Mucosa of rectum (tissue), 2 donors: ENCODE results near the gene TBL1XR1.
A peak's percentile ranks its signal among the peaks of the same experiment; 100 is the strongest.

Experiments used
- H3K27ac ChIP-seq, 2 donors: one replicate each; pipeline ENCODE4 v1.7.0; 2013; ENCODE audit warnings: inconsistent platforms in 2 of 2, low read depth in 2 of 2, low read length in 2 of 2
- H3K27me3 ChIP-seq, 2 donors: one replicate each; pipeline ENCODE4 v1.7.0; 2013; ENCODE audit warnings: low read length in 2 of 2; ENCODE audit not compliant: control insufficient read depth in 2 of 2, insufficient read depth in 2 of 2
- H3K36me3 ChIP-seq, 2 donors: one replicate each; pipeline ENCODE4 v1.7.0; 2013; ENCODE audit warnings: low read length in 2 of 2; ENCODE audit not compliant: control insufficient read depth in 2 of 2, insufficient read depth in 2 of 2
- H3K4me1 ChIP-seq, 2 donors: one replicate each; pipeline ENCODE4 v1.7.0; 2013; ENCODE audit warnings: low read length in 2 of 2, mild to moderate bottlenecking in 1 of 2; ENCODE audit not compliant: control insufficient read depth in 2 of 2, insufficient read depth in 2 of 2
- H3K4me3 ChIP-seq, 2 donors: one replicate each; pipeline ENCODE4 v1.7.0; 2013; ENCODE audit warnings: low read length in 2 of 2
- H3K9ac ChIP-seq, 2 donors: one replicate each; pipeline ENCODE4 v1.7.0; 2013; ENCODE audit warnings: low read length in 2 of 2, low read depth in 1 of 2, mild to moderate bottlenecking in 1 of 2
- H3K9me3 ChIP-seq, 2 donors: one replicate each; pipeline ENCODE4 v1.7.0; 2013; ENCODE audit warnings: low read length in 2 of 2; ENCODE audit not compliant: control insufficient read depth in 2 of 2
- donor health status: healthy.
- donor health status: Normal muscosa, but diverticular disease.

Gene TBL1XR1

GRCh38 chr3:177228601-177229190 is 31.4 kb upstream of the TBL1XR1 start:
- H3K36me3 ChIP-seq, result no peaks in the 10 kb centered on the region
- no peak overlapping the region for H3K9ac ChIP-seq
- peaks cover 0 to 3% of the 10 kb centered on the region in 2 donors for H3K4me1 ChIP-seq
- H3K27ac ChIP-seq, result no peak overlapping the region
- no peaks in the 10 kb centered on the region for H3K9me3 ChIP-seq
- H3K4me3 ChIP-seq, result no peak overlapping the region
- no peaks in the 10 kb centered on the region for H3K27me3 ChIP-seq

- Histone ChIP-seq H3K36me3 (no peaks in the 10 kb centered on the region), H3K27ac (peak overlapping the region in 1 of 2 donors; percentile 38), H3K27me3 (no peaks in the 10 kb centered on the region), H3K4me1 (peaks cover 0 to 3% of the 10 kb centered on the region in 2 donors), H3K9ac (no peak overlapping the region), H3K4me3 (no peak overlapping the region), H3K9me3 (no peaks in the 10 kb centered on the region)
Measured at GRCh38 chr3:177224414-177224813, 27.1 kb upstream of the TBL1XR1 start.

GRCh38 chr3:177221744-177222143 is 24.5 kb upstream of the TBL1XR1 start:
- no peak overlapping the region for H3K4me3 ChIP-seq
- no peak overlapping the region for H3K9ac ChIP-seq
- no peaks in the 10 kb centered on the region for H3K9me3 ChIP-seq
- H3K27me3 ChIP-seq, result no peaks in the 10 kb centered on the region
- peaks cover 0 to 3% of the 10 kb centered on the region in 2 donors for H3K4me1 ChIP-seq
- no peaks in the 10 kb centered on the region for H3K36me3 ChIP-seq
- H3K27ac ChIP-seq, result no peak overlapping the region

DNA sequence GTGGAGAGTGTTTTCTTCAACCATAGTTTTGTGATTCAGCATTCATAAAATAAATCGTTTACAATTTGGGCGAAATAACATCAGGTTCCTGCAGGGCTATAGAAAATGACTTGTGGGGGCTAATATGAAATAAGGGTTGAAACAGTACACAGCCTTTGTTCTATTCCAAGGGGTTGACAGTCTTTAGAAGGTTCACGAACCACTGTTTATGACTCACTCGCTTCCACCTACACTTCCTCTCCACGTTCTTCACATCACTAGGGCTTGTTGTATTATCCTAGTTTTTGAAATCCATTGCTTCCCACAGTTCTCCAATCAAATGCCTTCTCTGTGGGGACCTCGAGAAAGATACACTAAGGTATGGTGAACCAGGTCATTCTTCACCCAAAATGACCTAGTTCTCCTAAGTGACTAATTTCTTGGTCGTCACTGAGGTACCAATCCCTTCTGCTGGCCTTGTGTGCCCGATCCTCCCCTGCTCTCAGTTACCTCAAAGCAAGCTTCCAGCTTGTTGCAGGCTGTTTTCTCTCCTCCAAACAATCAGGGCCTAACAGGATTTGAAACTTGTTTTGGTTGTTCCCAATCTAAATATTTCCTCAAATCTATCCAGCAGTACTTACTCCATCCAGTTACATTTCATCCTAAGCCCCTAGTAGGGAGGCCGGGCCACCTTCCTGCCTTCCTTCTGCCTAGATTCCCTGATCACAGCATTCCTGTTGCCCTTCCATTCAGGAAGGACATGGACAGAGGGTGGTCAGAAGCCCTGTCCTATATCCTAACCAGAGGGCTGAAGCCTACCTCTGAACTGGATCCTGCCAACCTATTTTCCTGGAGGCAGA is 23.1 kb upstream of the TBL1XR1 start:
- H3K27ac ChIP-seq, result no peak overlapping the region
- no peaks in the 10 kb centered on the region for H3K36me3 ChIP-seq
- no peak overlapping the region for H3K9ac ChIP-seq
- no peaks in the 10 kb centered on the region for H3K9me3 ChIP-seq
- H3K4me3 ChIP-seq, result no peak overlapping the region
- H3K27me3 ChIP-seq, result no peaks in the 10 kb centered on the region
- H3K4me1 ChIP-seq, result peaks cover 0 to 3% of the 10 kb centered on the region in 2 donors

- H3K27me3 ChIP-seq, result no peaks in the 10 kb centered on the region
- peak overlapping the region in 1 of 2 donors; percentile 10 for H3K4me3 ChIP-seq
- no peaks in the 10 kb centered on the region for H3K36me3 ChIP-seq
- H3K9ac ChIP-seq, result no peak overlapping the region
- peaks cover 21 to 40% of the 10 kb centered on the region in 2 donors for H3K4me1 ChIP-seq
- peak overlapping the region; percentile 95 to 98 for H3K27ac ChIP-seq
- no peaks in the 10 kb centered on the region for H3K9me3 ChIP-seq
Measured at GRCh38 chr3:177213801-177214535, 16.7 kb upstream of the TBL1XR1 start.

- H3K27me3 ChIP-seq, result no peaks in the 10 kb centered on the region
- H3K27ac ChIP-seq, result peak overlapping the region; percentile 95 to 98
- H3K9me3 ChIP-seq, result no peaks in the 10 kb centered on the region
- no peak overlapping the region for H3K4me3 ChIP-seq
- H3K36me3 ChIP-seq, result no peaks in the 10 kb centered on the region
- peak overlapping the region in 1 of 2 donors; percentile 34 for H3K9ac ChIP-seq
- peaks cover 26 to 47% of the 10 kb centered on the region in 2 donors for H3K4me1 ChIP-seq
Measured at GRCh38 chr3:177212756-177213155, 15.5 kb upstream of the TBL1XR1 start.

GRCh38 chr3:177212278-177212610 is 15.0 kb upstream of the TBL1XR1 start:
- Histone ChIP-seq H3K36me3 (no peaks in the 10 kb centered on the region), H3K4me1 (peaks cover 26 to 47% of the 10 kb centered on the region in 2 donors), H3K27me3 (no peaks in the 10 kb centered on the region), H3K4me3 (peak overlapping the region in 1 of 2 donors; percentile 33), H3K9me3 (no peaks in the 10 kb centered on the region), H3K9ac (peak overlapping the region; percentile 52 to 61), H3K27ac (peak overlapping the region; percentile 95 to 98)

- Histone ChIP-seq H3K9me3 (no peaks in the 10 kb centered on the region), H3K4me3 (peak overlapping the region in 1 of 2 donors; percentile 37), H3K4me1 (peaks cover 26 to 47% of the 10 kb centered on the region in 2 donors), H3K36me3 (no peaks in the 10 kb centered on the region), H3K27ac (peak overlapping the region; percentile 95 to 98), H3K27me3 (no peaks in the 10 kb centered on the region), H3K9ac (peak overlapping the region; percentile 34 to 61)
Measured at GRCh38 chr3:177211503-177212277, 14.4 kb upstream of the TBL1XR1 start.

DNA sequence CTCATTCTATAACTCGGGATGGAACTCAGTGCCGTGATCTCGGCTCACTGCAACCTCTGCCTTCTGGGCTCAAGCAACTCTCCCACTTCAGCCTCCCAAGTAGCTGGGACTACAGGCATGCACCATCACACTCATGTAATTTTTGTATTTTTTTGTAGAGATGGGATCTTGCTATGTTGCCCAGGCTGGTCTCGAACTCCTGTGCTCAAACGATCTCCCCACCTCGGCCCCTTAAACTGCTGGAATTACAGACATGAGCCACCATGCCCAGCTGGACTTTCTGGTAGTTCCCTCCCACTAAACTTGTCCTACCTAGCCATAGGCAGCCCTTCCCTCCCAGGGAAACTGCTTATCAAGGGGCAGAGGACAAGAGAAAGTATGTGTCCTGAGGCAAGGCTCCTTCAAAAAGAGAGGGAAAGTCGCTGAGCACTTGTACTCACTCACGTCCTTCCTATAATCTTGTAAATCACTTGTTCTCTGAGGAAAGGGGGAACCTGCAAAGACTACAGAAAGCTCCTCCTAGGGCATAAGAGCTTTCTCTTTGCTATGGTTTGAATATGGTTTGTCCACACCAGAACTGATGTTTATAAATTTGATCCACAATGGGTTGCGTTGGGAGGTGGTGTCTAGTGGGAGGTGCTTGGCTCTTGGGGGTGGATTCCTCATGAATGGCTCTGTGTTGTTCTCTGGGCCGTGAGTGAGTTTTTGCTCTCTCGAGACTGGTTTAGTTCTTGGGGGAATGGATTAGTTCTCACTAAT is 13.6 kb upstream of the TBL1XR1 start:
- H3K27me3 ChIP-seq, result no peaks in the 10 kb centered on the region
- H3K9me3 ChIP-seq, result no peaks in the 10 kb centered on the region
- no peaks in the 10 kb centered on the region for H3K36me3 ChIP-seq
- peak overlapping the region in 1 of 2 donors; percentile 37 for H3K4me3 ChIP-seq
- H3K4me1 ChIP-seq, result peaks cover 26 to 47% of the 10 kb centered on the region in 2 donors
- peak overlapping the region; percentile 34 to 46 for H3K9ac ChIP-seq
- H3K27ac ChIP-seq, result peak overlapping the region; percentile 95 to 98
